HG03378 (cell line): ENCODE measurements around the gene CSAG2.

Experiments
- ATAC-seq: cut with Tn5 transposase; IDR thresholded peaks from one replicate; pipeline ENCODE4 v1.9.1; 2021; ENCODE audit warnings: mild to moderate bottlenecking, moderate library complexity; ENCODE audit not compliant: unreplicated experiment

Gene CSAG2

DNA sequence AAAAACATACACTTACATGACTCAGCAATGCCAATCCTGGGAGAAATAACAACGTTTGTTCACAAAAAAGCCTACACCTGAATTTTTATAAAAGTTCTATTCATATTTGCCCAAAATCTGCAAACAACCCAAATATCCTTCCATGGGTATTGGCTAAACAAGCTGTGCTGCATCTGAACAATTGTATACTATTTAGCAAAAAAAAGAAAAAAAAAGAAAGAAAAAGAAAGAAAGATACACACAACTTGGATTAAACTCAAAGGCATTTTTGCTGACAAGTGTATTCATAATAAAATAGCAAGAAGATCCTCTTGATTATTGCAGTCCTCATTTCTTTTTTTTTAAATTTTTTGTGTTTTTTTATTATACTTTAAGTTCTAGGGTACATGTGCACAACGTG lies 34.9 kb downstream of the CSAG2 start:
- no peak for ATAC-seq

GRCh38 chrX:152663086-152663485 lies 46.0 kb downstream of the CSAG2 start:
- no peak for ATAC-seq

- ATAC-seq, result no peak
These were observed 50.8 kb downstream of the CSAG2 start for GRCh38 chrX:152658302-152658701.
